Liver (tissue), 9 donors: ENCODE measurements around the gene GABBR2. TPM values are rescaled to one million over a fixed set of nuclear protein-coding genes. Genes with fewer than 3 reads are reported as not detected.

Source experiments
- DNase-seq: peaks from one replicate; pipeline ENCODE4 v3.0.0-alpha.2; 2017; ENCODE audit warnings: low spot score
- H3K27ac ChIP-seq, 2 donors: one replicate each; pipeline ENCODE4 v1.7.0; 2013; ENCODE audit warnings: inconsistent platforms in 2 of 2, low read length in 2 of 2, control low read depth in 1 of 2, low read depth in 1 of 2, mild to moderate bottlenecking in 1 of 2
- H3K27me3 ChIP-seq, 4 donors: one replicate each; pipeline versions ENCODE4 v1.6.1 to v1.7.0; 2013; ENCODE audit warnings: low read length in 3 of 4, inconsistent platforms in 1 of 4, mild to moderate bottlenecking in 1 of 4, moderate library complexity in 1 of 4; ENCODE audit not compliant: control insufficient read depth in 4 of 4, insufficient read depth in 4 of 4
- H3K36me3 ChIP-seq, 4 donors: one replicate each; pipeline versions ENCODE4 v1.6.1 to v1.7.0; 2013; ENCODE audit warnings: low read length in 3 of 4, mild to moderate bottlenecking in 3 of 4, low read depth in 1 of 4, moderate library complexity in 1 of 4; ENCODE audit not compliant: control insufficient read depth in 4 of 4, insufficient read depth in 3 of 4
- H3K4me1 ChIP-seq, 4 donors: one replicate each; pipeline versions ENCODE4 v1.6.1 to v1.7.0; 2013; ENCODE audit warnings: low read length in 3 of 4, mild to moderate bottlenecking in 3 of 4, moderate library complexity in 1 of 4; ENCODE audit not compliant: control insufficient read depth in 4 of 4, insufficient read depth in 4 of 4
- H3K4me3 ChIP-seq, 3 donors: one replicate each; pipeline versions ENCODE4 v1.6.1 to v1.7.0; 2013; ENCODE audit warnings: low read length in 3 of 3, control low read depth in 1 of 3, low read depth in 1 of 3, mild to moderate bottlenecking in 1 of 3
- H3K9ac ChIP-seq, 2 donors: one replicate each; pipeline ENCODE4 v1.7.0; 2013; ENCODE audit warnings: low read length in 2 of 2, mild to moderate bottlenecking in 2 of 2, moderate library complexity in 2 of 2, control low read depth in 1 of 2, low read depth in 1 of 2
- H3K9me3 ChIP-seq, 4 donors: one replicate each; pipeline versions ENCODE4 v1.6.1 to v1.7.0; 2013; ENCODE audit warnings: low read length in 3 of 4; ENCODE audit not compliant: control insufficient read depth in 4 of 4
- ATF3 ChIP-seq: IDR thresholded peaks from 2 replicates; pipeline ENCODE4 v1.6.1; 2016; ENCODE audit warnings: antibody characterized with exemption
- CTCF ChIP-seq: fragments of 150-350 bp; IDR thresholded peaks from 2 replicates; pipeline ENCODE4 v1.5.1; 2017; ENCODE audit warnings: improper control_type of control experiment, low read depth, low read length; ENCODE audit not compliant: missing input control
- EGR1 ChIP-seq, 2 donors: IDR thresholded peaks; 2 replicates each; pipeline ENCODE4 v1.6.1; 2016 to 2018; ENCODE audit warnings: antibody characterized with exemption in 2 of 2, low read depth in 2 of 2
- FOXA1 ChIP-seq: IDR thresholded peaks from 2 replicates; pipeline ENCODE4 v1.6.1; 2016; ENCODE audit warnings: antibody characterized with exemption
- FOXA2 ChIP-seq: IDR thresholded peaks from 2 replicates; pipeline ENCODE4 v1.6.1; 2016; ENCODE audit warnings: antibody characterized with exemption
- GABPA ChIP-seq, 2 donors: IDR thresholded peaks in 1 of 2; conservative IDR thresholded peaks in 1 of 2; 2 replicates each; pipeline ENCODE4 v1.6.1; 2016; ENCODE audit warnings: antibody characterized with exemption in 2 of 2, mild to moderate bottlenecking in 1 of 2, moderate library complexity in 1 of 2
- HNF4A ChIP-seq, 2 donors: conservative IDR thresholded peaks; 2 replicates each; pipeline ENCODE4 v1.6.1; 2016; ENCODE audit warnings: antibody characterized with exemption in 2 of 2, mild to moderate bottlenecking in 2 of 2
- HNF4G ChIP-seq: IDR thresholded peaks from 2 replicates; pipeline ENCODE4 v1.6.1; 2016; ENCODE audit warnings: antibody characterized with exemption
- JUND ChIP-seq, 2 donors: IDR thresholded peaks; 2 replicates each; pipeline ENCODE4 v1.6.1; 2016; ENCODE audit warnings: antibody characterized with exemption in 2 of 2
- MAX ChIP-seq: IDR thresholded peaks from 2 replicates; pipeline ENCODE4 v1.6.1; 2016; ENCODE audit warnings: antibody characterized with exemption
- NR2F2 ChIP-seq: IDR thresholded peaks from 2 replicates; pipeline ENCODE4 v1.6.1; 2016; ENCODE audit warnings: antibody characterized with exemption
- RAD21 ChIP-seq, 2 donors: IDR thresholded peaks; 2 replicates each; pipeline ENCODE4 v1.6.1; 2016; ENCODE audit warnings: antibody characterized with exemption in 2 of 2, mild to moderate bottlenecking in 2 of 2
- REST ChIP-seq: IDR thresholded peaks from 2 replicates; pipeline ENCODE4 v1.6.1; 2016; ENCODE audit warnings: antibody characterized with exemption, mild to moderate bottlenecking
- RXRA ChIP-seq, 2 donors: IDR thresholded peaks; 2 replicates each; pipeline ENCODE4 v1.6.1; 2017 to 2018; ENCODE audit warnings: antibody characterized with exemption in 2 of 2, mild to moderate bottlenecking in 1 of 2
- SP1 ChIP-seq: IDR thresholded peaks from 2 replicates; pipeline ENCODE4 v1.6.1; 2018; ENCODE audit warnings: antibody characterized with exemption, mild to moderate bottlenecking
- TAF1 ChIP-seq: conservative IDR thresholded peaks from 2 replicates; pipeline ENCODE4 v1.6.1; 2016; ENCODE audit warnings: antibody characterized with exemption, mild to moderate bottlenecking
- YY1 ChIP-seq: IDR thresholded peaks from 2 replicates; pipeline ENCODE4 v1.6.1; 2016; ENCODE audit warnings: antibody characterized with exemption, mild to moderate bottlenecking
- ZBTB33 ChIP-seq: IDR thresholded peaks from 2 replicates; pipeline ENCODE4 v1.6.1; 2016; ENCODE audit warnings: antibody characterized with exemption
- WGBS: extraction: QIAGEN DNeasy Blood & Tissue Kit; methylation state at CpG from one replicate; pipeline ENCODE4 v1.1.7; 2013; 5-methylcytosine and 5-hydroxymethylcytosine counted together
- polyA plus RNA-seq, 2 donors: library from polyadenylated mRNA; stranded (reverse) in 1 of 2; unstranded in 1 of 2; fragments of 200-250 nt in 1 of 2; fragments of >200 nt in 1 of 2; fragmentation: Nextera tagmentation in 1 of 2; extraction: Ambion mirVana in 1 of 2; gene quantifications; one replicate each; pipeline versions ENCODE4 v1.2.1 to v1.2.3, GENCODE V29; 2013 to 2015
- total RNA-seq, 2 donors: library from RNA; depleted of rRNA; stranded (reverse); fragments of >200 nt; gene quantifications; one replicate each; pipeline ENCODE4 v1.2.3, GENCODE V29; 2014
- donor health status: healthy.
- donor health status: healthy.
- donor health status: healthy.
- donor health status: healthy.
- donor health status: healthy.

GABBR2 gene
- total and polyA plus RNA-seq, 4 donors: 0.03 to 0.23 (median 0.08) TPM; not detected in 1

- no peak overlapping the region for H3K27ac ChIP-seq
- 69% methylated on average over 4 of the region's 4 CpGs for WGBS
- H3K9ac ChIP-seq: no peak overlapping the region
- H3K9me3 ChIP-seq: no peaks in the 10 kb centered on the region
- no peak for DNase-seq
- H3K4me1 ChIP-seq: no peaks in the 10 kb centered on the region
- H3K36me3 ChIP-seq: no peaks in the 10 kb centered on the region
- no peak overlapping the region for H3K4me3 ChIP-seq
- no peak for TF ChIP-seq HNF4A (conservative IDR thresholded peaks at IDR 0.05)
- no peak for TF ChIP-seq FOXA1
- no peak for TF ChIP-seq JUND (IDR thresholded peaks at IDR 0.05)
- no peak for TF ChIP-seq GABPA (IDR thresholded peaks at IDR 0.05 in 1 of 2, conservative IDR thresholded peaks at IDR 0.05 in 1 of 2)
- TF ChIP-seq MAX: no peak
- no peak for TF ChIP-seq ATF3
- no peak for TF ChIP-seq FOXA2
- TF ChIP-seq EGR1 (IDR thresholded peaks at IDR 0.05; ENCODE audit: low read depth in 2 of 2): no peak
- TF ChIP-seq NR2F2: no peak
- no peak for TF ChIP-seq YY1
- no peak for TF ChIP-seq SP1
- TF ChIP-seq CTCF: no peak
- no peaks in the 10 kb centered on the region for H3K27me3 ChIP-seq
Measured at GRCh38 chr9:98328770-98329169, 380.0 kb downstream of the GABBR2 start.

- no peaks in the 10 kb centered on the region for H3K4me1 ChIP-seq
- H3K36me3 ChIP-seq: no peaks in the 10 kb centered on the region
- no peaks in the 10 kb centered on the region for H3K27me3 ChIP-seq
- no peak overlapping the region for H3K4me3 ChIP-seq
- WGBS: 91% methylated on average over 7 of the region's 7 CpGs
- no peak for DNase-seq
- TF ChIP-seq HNF4G: no peak
- no peak for TF ChIP-seq HNF4A (conservative IDR thresholded peaks at IDR 0.05)
- no peak for TF ChIP-seq GABPA (IDR thresholded peaks at IDR 0.05 in 1 of 2, conservative IDR thresholded peaks at IDR 0.05 in 1 of 2)
- no peak for TF ChIP-seq YY1
- no peak for TF ChIP-seq FOXA2
- TF ChIP-seq FOXA1: no peak
- no peak for TF ChIP-seq TAF1
- no peak for TF ChIP-seq SP1
- TF ChIP-seq RXRA (IDR thresholded peaks at IDR 0.05): no peak
- no peak for TF ChIP-seq EGR1 (IDR thresholded peaks at IDR 0.05; ENCODE audit: low read depth in 2 of 2)
- TF ChIP-seq MAX: no peak
- TF ChIP-seq REST: no peak
- TF ChIP-seq RAD21 (IDR thresholded peaks at IDR 0.05): no peak
- TF ChIP-seq NR2F2: no peak
- no peak for TF ChIP-seq JUND (IDR thresholded peaks at IDR 0.05)
- no peak for TF ChIP-seq ZBTB33
- no peak overlapping the region for H3K9ac ChIP-seq
- H3K27ac ChIP-seq: no peak overlapping the region
- H3K9me3 ChIP-seq: no peaks in the 10 kb centered on the region
Measured at GRCh38 chr9:98328141-98328540, 380.6 kb downstream of the GABBR2 start.
